ENCODE data around the gene AGFG2.

AGFG2 gene

GRCh38 chr7:100582041-100582579 lies 43.1 kb downstream of the AGFG2 start:
- peak overlapping the region; percentile 85 to 87 for H3K4me3 ChIP-seq (ENCODE audit: low read depth in 1 of 2, low read length in 1 of 2)
- H3K36me3 ChIP-seq = peaks cover 55% of the 10 kb centered on the region
- H3K27me3 ChIP-seq = no peaks in the 10 kb centered on the region
- peaks cover 26 to 45% of the 10 kb centered on the region in 2 experiments for H3K4me1 ChIP-seq (ENCODE audit: control insufficient read depth in 1 of 2, insufficient read depth in 1 of 2, low read depth in 1 of 2, low read length in 1 of 2)
- no peak for TF ChIP-seq CTCF (IDR thresholded peaks at IDR 0.05)
- H3K9me3 ChIP-seq = no peaks in the 10 kb centered on the region
- H3K27ac ChIP-seq = peak overlapping the region; percentile 95

GRCh38 chr7:100582650-100583049 lies 43.6 kb downstream of the AGFG2 start:
- Histone ChIP-seq H3K27me3 (no peaks in the 10 kb centered on the region), H3K9me3 (no peaks in the 10 kb centered on the region), H3K36me3 (peaks cover 50% of the 10 kb centered on the region), H3K27ac (peak overlapping the region; percentile 95), H3K4me1 (ENCODE audit: control insufficient read depth in 1 of 2, insufficient read depth in 1 of 2, low read depth in 1 of 2, low read length in 1 of 2) (peaks cover 30 to 50% of the 10 kb centered on the region in 2 experiments), H3K4me3 (ENCODE audit: low read depth in 1 of 2, low read length in 1 of 2) (peak overlapping the region; percentile 85 to 87)
- TF ChIP-seq CTCF (IDR thresholded peaks at IDR 0.05) = no peak

- peak overlapping the region; percentile 85 to 87 for H3K4me3 ChIP-seq (ENCODE audit: low read depth in 1 of 2, low read length in 1 of 2)
- H3K4me1 ChIP-seq (ENCODE audit: control insufficient read depth in 1 of 2, insufficient read depth in 1 of 2, low read depth in 1 of 2, low read length in 1 of 2) = peaks cover 30 to 50% of the 10 kb centered on the region in 2 experiments
- peaks cover 42% of the 10 kb centered on the region for H3K36me3 ChIP-seq
- H3K27ac ChIP-seq = peak overlapping the region; percentile 95
- no peaks in the 10 kb centered on the region for H3K9me3 ChIP-seq
- no peaks in the 10 kb centered on the region for H3K27me3 ChIP-seq
- TF ChIP-seq CTCF (IDR thresholded peaks at IDR 0.05) = no peak
Observed at GRCh38 chr7:100583132-100584053, 44.4 kb downstream of the AGFG2 start.

- H3K27ac ChIP-seq = peak overlapping the region; percentile 95
Observed at GRCh38 chr7:100584054-100584682, 45.2 kb downstream of the AGFG2 start.

More at GRCh38 chr7:100584054-100584682, 45.2 kb downstream of the AGFG2 start:
- Histone ChIP-seq H3K27me3 (peaks cover 2% of the 10 kb centered on the region), H3K36me3 (peaks cover 35% of the 10 kb centered on the region), H3K9me3 (no peaks in the 10 kb centered on the region), H3K4me3 (ENCODE audit: low read depth in 1 of 2, low read length in 1 of 2) (peak overlapping the region; percentile 85 to 87), H3K4me1 (ENCODE audit: control insufficient read depth in 1 of 2, insufficient read depth in 1 of 2, low read depth in 1 of 2, low read length in 1 of 2) (peaks cover 30 to 50% of the 10 kb centered on the region in 2 experiments)
- TF ChIP-seq CTCF (IDR thresholded peaks at IDR 0.05) = no peak
